NCI-H2081 treated with DMSO at 0.1 percent for 48 hours (cell line): ENCODE measurements around the gene STK35.

Source experiments
- DNase-seq: peaks from one replicate; lab custom pipeline; 2025; lab: John Stamatoyannopoulos, UW

STK35 gene

GRCh38 chr20:2133318-2134183 is 31.9 kb downstream of the STK35 start:
- no peak for DNase-seq

GRCh38 chr20:2135013-2135412 is 33.4 kb downstream of the STK35 start:
- DNase-seq: no peak

DNA sequence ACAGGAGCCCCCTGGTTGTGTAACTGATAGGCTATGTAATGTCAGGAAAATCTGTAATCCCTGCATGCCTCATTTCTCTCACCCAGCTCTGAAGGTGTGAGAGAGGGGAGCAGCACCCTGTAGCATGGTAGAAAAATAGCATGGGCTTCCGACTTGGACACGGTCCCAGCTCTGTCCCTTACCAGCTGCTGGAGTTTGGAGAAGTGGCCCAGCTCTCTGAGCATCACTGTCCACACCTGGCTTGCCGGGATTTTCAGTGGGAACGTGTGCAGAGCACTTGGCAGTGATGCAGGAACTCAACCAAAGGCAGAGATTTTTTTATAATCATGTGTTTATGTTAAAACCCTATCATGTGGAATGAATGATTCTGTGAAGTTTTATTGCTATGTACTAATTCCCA is 34.6 kb downstream of the STK35 start:
- DNase-seq: no peak

DNA sequence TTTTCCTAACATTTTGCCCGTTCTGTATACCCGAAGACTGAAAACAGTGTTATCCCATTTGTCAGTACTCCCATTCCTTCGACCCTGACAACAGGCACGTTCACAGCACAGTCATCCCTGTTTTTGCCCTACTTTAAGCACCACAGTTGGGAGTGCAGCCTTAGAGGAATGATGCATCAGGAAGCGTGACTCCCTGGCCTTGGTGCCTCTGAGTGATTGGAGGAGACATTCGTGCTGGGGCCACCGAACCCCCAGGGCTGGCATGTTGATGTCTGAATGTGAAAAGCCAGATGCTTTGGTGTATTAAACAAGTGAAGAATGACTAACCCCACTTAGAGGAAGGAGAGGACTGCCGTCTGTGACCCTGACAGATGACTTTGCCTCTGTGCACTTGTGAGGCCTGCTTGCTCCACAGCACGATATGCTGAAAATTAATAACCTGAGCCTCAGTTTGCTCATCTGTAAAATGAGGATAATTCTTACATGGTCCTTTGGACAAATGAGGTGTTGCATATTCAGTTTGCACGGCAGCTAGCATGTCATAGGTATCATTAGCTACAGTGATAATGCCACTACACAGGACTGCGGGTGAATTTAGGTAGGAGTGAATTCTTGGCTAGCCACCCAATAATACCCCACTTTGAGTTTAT is 36.0 kb downstream of the STK35 start:
- DNase-seq: no peak

DNA sequence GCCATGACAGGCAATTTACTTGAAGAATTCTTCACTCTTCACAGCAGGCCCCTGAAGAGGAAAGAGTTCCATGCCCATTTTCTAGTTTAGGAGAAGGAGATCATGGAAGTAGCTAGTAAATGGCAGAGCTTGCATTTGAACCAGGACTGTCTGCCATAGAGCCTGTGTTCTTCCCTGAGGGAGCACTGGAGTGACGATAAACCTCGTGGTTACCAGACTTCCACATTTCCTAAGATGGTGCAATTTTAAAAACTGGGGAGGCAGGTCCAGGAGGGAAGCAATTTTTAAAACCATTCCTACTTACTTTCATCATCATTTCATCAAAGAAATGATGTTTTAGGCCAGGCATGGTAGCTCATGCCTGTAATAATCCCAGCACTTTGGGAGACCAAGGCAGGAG is 36.8 kb downstream of the STK35 start:
- no peak for DNase-seq

GRCh38 chr20:2139250-2139649 is 37.6 kb downstream of the STK35 start:
- no peak for DNase-seq

- no peak for DNase-seq
Observed at GRCh38 chr20:2139736-2140135, 38.1 kb downstream of the STK35 start.

GRCh38 chr20:2140561-2140960 is 38.9 kb downstream of the STK35 start:
- no peak for DNase-seq

- DNase-seq: no peak
Observed at GRCh38 chr20:2141600-2142575, 40.3 kb downstream of the STK35 start.

GRCh38 chr20:2142649-2143048 is 41.0 kb downstream of the STK35 start:
- no peak for DNase-seq

DNA sequence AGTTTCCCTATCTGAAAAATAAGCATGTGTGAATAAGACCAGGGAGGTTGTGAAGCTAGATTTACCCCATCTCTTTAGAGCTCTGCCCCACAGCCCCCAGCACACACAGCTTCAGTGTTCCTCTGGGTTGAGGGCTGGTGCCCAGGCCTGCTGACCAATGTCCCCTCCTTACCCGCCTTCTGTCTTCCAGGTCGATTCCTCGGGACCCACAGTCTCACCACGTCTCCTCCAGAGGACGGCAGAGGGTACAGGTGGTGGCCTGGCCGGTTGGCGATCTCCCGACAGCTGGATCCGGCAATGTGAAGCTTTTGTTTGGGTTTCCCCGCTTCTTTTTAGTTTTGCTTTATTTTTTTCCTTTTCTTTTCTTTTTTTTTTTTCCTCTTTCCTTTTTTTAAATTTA is 42.0 kb downstream of the STK35 start:
- no peak for DNase-seq

- no peak for DNase-seq
Observed at GRCh38 chr20:2144850-2145249, 43.2 kb downstream of the STK35 start.

- no peak for DNase-seq
Observed at GRCh38 chr20:2145376-2145775, 43.7 kb downstream of the STK35 start.

DNA sequence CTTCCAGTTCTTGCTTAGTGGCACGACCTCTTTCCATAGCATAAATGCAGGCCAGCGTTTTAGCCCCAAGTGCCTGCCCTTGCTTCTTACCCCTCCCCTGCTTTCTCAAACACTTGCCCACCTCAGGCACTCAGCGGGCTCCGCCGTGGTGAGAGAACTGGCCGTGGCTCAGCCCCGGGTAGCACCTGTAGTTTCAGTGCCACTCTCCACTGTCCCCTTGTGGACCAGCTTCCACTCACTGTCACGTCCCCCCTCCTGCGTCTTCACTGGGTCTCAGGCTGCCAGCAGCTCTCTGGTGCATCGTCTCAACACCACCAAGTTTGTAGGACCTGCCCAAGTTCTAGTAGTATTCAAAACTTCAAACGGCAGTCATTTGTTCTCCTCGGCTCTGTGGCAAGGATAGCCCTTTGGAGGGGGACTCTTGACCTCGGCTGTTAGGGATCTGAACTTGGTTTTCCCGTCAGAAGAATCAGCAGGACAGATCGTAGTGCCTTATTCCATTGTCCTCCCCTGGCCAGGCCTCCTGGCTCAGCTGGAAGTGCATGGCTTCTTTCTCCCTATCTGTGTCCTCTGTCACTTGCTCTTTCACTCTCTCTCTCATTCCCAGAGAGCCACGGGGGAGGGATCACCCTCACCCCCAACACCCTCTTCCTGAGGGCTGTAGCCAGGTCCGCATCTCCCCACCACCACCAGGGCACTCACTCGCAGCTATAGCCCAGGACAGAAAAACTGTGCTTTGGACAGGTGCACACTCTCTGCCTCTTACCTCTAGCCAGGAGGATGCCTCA is 44.6 kb downstream of the STK35 start:
- DNase-seq: no peak

- no peak for DNase-seq
Observed at GRCh38 chr20:2149507-2149906, 47.9 kb downstream of the STK35 start.

DNA sequence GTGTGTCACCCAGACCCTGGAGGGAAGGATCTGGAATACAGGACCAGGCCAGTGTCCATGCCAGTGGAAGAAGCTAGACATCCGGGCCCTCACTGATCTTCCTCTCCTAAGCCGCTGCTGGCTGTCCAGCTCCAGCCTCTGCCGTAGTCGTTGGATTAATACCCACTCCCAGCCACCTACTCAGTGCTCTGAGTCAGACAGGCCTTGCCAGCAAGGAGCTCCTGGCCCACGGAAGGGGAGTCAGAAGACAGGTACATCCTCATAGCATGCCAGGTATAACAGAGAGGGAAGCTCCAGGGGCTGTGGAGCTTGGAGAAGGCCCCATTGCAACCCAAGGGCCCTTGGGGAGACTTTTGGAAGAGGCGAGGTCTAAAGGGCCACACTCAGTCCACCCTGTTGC is 49.0 kb downstream of the STK35 start:
- no peak for DNase-seq

GRCh38 chr20:2151858-2152281 is 50.2 kb downstream of the STK35 start:
- no peak for DNase-seq

DNA sequence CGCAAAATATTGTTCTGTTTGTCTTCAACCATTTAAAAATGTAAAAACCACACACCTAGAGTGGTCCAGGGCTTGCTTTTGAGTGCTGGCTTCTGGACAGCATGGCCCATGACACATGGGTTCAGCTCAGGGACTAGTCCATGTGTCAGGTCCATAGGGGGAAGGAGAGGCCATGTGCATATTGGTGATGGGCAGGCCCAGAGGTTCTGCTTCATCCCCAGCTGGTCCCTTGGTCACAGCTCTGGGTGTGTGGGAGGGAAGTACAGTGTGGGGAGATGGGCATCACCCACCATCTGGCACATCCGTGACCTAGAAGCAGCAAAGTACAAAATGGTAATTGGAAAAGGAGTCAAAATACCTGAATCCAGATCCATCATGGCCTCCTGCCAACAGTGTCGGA is 50.7 kb downstream of the STK35 start:
- no peak for DNase-seq

- DNase-seq: no peak
Observed at GRCh38 chr20:2153326-2153725, 51.7 kb downstream of the STK35 start.

DNA sequence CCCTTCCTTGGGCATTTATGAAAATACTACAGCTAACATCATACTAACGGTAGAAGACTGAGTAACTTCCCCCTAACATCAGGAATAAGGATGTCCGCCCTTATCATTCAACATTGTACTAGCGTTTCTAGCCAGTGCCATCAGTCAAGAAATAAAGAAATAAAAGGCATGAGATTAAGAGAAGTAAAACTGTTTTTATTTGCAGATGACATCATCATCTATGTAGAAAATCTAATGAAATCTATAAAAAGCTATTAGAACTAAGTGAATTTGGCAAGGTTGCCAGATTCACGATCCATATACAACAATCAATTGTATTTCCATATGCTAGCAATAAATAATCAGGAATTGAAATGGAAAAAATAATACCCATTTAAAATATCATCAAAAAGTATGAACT is 54.6 kb downstream of the STK35 start:
- DNase-seq: no peak
